Mesendoderm (in vitro differentiated cells): ENCODE results near the gene PLEKHG4B.

Experiments used
- DNase-seq: peaks from one replicate; pipeline ENCODE4 v3.0.0; 2013
- H2AK5ac ChIP-seq: 2 replicates; pipeline ENCODE4 v1.6.1; 2013; ENCODE audit warnings: low read length, inconsistent platforms
- H2BK120ac ChIP-seq: 2 replicates; pipeline ENCODE4 v1.6.1; 2013; ENCODE audit warnings: low read depth, mild to moderate bottlenecking, low read length, moderate library complexity, mixed read lengths
- H2BK15ac ChIP-seq: replicated peaks from 2 replicates; pipeline ENCODE4 v1.6.1; 2013; ENCODE audit warnings: low read depth, mild to moderate bottlenecking, moderate library complexity
- H2BK5ac ChIP-seq: 2 replicates; pipeline ENCODE4 v1.6.1; 2013; ENCODE audit warnings: low read length, inconsistent platforms
- H3K18ac ChIP-seq: 2 replicates; pipeline ENCODE4 v1.6.1; 2013; ENCODE audit warnings: mild to moderate bottlenecking, low read length, mixed read lengths
- H3K23ac ChIP-seq: one replicate; pipeline ENCODE4 v1.6.1; 2013; ENCODE audit warnings: low read length
- H3K27ac ChIP-seq: 2 replicates; pipeline ENCODE4 v1.5.1; 2013; ENCODE audit warnings: low read depth, mild to moderate bottlenecking, inconsistent platforms, low read length, moderate library complexity
- H3K27me3 ChIP-seq: 2 replicates; pipeline ENCODE4 v1.6.1; 2013; ENCODE audit warnings: low read length, control low read depth, mild to moderate bottlenecking, inconsistent platforms; ENCODE audit not compliant: insufficient read depth, poor library complexity
- H3K36me3 ChIP-seq: 2 replicates; pipeline ENCODE4 v1.6.1; 2013; ENCODE audit warnings: low read length, inconsistent platforms; ENCODE audit not compliant: control insufficient read depth, insufficient read depth
- H3K4ac ChIP-seq: one replicate; pipeline ENCODE4 v1.6.1; 2013; ENCODE audit warnings: low read depth, mild to moderate bottlenecking, low read length, moderate library complexity
- H3K4me1 ChIP-seq: 2 replicates; pipeline ENCODE4 v1.6.1; 2013; ENCODE audit warnings: low read depth, low read length, inconsistent platforms; ENCODE audit not compliant: control insufficient read depth
- H3K4me2 ChIP-seq: 2 replicates; pipeline ENCODE4 v1.6.1; 2013; ENCODE audit warnings: low read length
- H3K4me3 ChIP-seq: 2 replicates; pipeline ENCODE4 v1.5.1; 2013; ENCODE audit warnings: mild to moderate bottlenecking, low read length
- H3K56ac ChIP-seq: one replicate; pipeline ENCODE4 v1.6.1; 2013; ENCODE audit warnings: low read length
- H3K79me1 ChIP-seq: 2 replicates; pipeline ENCODE4 v1.6.1; 2013; ENCODE audit warnings: low read length, inconsistent platforms
- H3K79me2 ChIP-seq: 2 replicates; pipeline ENCODE4 v1.6.1; 2013; ENCODE audit warnings: mild to moderate bottlenecking, low read length; ENCODE audit not compliant: control insufficient read depth, insufficient read depth
- H3K9ac ChIP-seq: 2 replicates; pipeline ENCODE4 v1.6.1; 2013; ENCODE audit warnings: low read length, inconsistent platforms
- H4K5ac ChIP-seq: one replicate; pipeline ENCODE4 v1.6.1; 2013; ENCODE audit warnings: low read length
- H4K8ac ChIP-seq: one replicate; pipeline ENCODE4 v1.6.1; 2013; ENCODE audit warnings: low read depth, mild to moderate bottlenecking, control low read depth, low read length, moderate library complexity
- WGBS: extraction: QIAGEN DNeasy Blood & Tissue Kit; methylation state at CpG from one replicate; pipeline ENCODE4 v1.1.7; 2013; ENCODE audit warnings: low lambda C conversion rate, missing lambda C conversion rate; ENCODE audit not compliant: insufficient coverage; ENCODE audit errors: extremely low coverage; 5-methylcytosine and 5-hydroxymethylcytosine counted together

Gene PLEKHG4B

GRCh38 chr5:192970-193831 is 101.2 kb downstream of the PLEKHG4B start:
- no peak overlapping the region for H2BK5ac ChIP-seq
- no peaks in the 10 kb centered on the region for H3K79me2 ChIP-seq
- no peak overlapping the region for H3K4ac ChIP-seq
- H3K4me2 ChIP-seq: no peak overlapping the region
- no peaks in the 10 kb centered on the region for H3K36me3 ChIP-seq
- H3K56ac ChIP-seq: no peak overlapping the region
- no peak for DNase-seq
- no peak overlapping the region for H2BK15ac ChIP-seq
- H3K27me3 ChIP-seq: no peaks in the 10 kb centered on the region
- no peak overlapping the region for H3K23ac ChIP-seq
- H3K4me3 ChIP-seq: no peak overlapping the region
- H4K5ac ChIP-seq: no peak overlapping the region
- no peaks in the 10 kb centered on the region for H3K4me1 ChIP-seq
- H3K18ac ChIP-seq: no peak overlapping the region
- no peak overlapping the region for H3K27ac ChIP-seq
- no peak overlapping the region for H4K8ac ChIP-seq
- H3K9ac ChIP-seq: no peak overlapping the region
- H3K79me1 ChIP-seq: no peaks in the 10 kb centered on the region
- no CpG with 5 or more reads among the region's 17 CpGs for WGBS
- no peak overlapping the region for H2AK5ac ChIP-seq
- H2BK120ac ChIP-seq: no peak overlapping the region

- DNase-seq: no peak
- no peak overlapping the region for H3K56ac ChIP-seq
- H3K79me1 ChIP-seq: no peaks in the 10 kb centered on the region
- no peak overlapping the region for H3K18ac ChIP-seq
- H2BK5ac ChIP-seq: no peak overlapping the region
- H2BK120ac ChIP-seq: no peak overlapping the region
- H3K27ac ChIP-seq: no peak overlapping the region
- H3K4ac ChIP-seq: no peak overlapping the region
- no peaks in the 10 kb centered on the region for H3K4me1 ChIP-seq
- no peaks in the 10 kb centered on the region for H3K27me3 ChIP-seq
- no CpG with 5 or more reads among the region's 15 CpGs for WGBS
- no peak overlapping the region for H3K9ac ChIP-seq
- H3K36me3 ChIP-seq: no peaks in the 10 kb centered on the region
- no peak overlapping the region for H2AK5ac ChIP-seq
- no peak overlapping the region for H3K23ac ChIP-seq
- no peaks in the 10 kb centered on the region for H3K79me2 ChIP-seq
- no peak overlapping the region for H3K4me2 ChIP-seq
- no peak overlapping the region for H4K5ac ChIP-seq
- H4K8ac ChIP-seq: no peak overlapping the region
- no peak overlapping the region for H3K4me3 ChIP-seq
- no peak overlapping the region for H2BK15ac ChIP-seq
Measured at GRCh38 chr5:194102-194501, 102.1 kb downstream of the PLEKHG4B start.

GRCh38 chr5:194603-195209 is 102.7 kb downstream of the PLEKHG4B start:
- Histone ChIP-seq H2BK5ac (no peak overlapping the region), H3K36me3 (no peaks in the 10 kb centered on the region), H3K79me1 (no peaks in the 10 kb centered on the region), H3K23ac (no peak overlapping the region), H4K8ac (no peak overlapping the region), H3K4ac (no peak overlapping the region), H2BK120ac (no peak overlapping the region), H3K27ac (no peak overlapping the region), H2AK5ac (no peak overlapping the region), H3K79me2 (no peaks in the 10 kb centered on the region), H3K18ac (no peak overlapping the region), H2BK15ac (no peak overlapping the region), H3K4me2 (no peak overlapping the region), H3K56ac (no peak overlapping the region), H3K4me1 (no peaks in the 10 kb centered on the region), H3K27me3 (no peaks in the 10 kb centered on the region), H3K4me3 (no peak overlapping the region), H3K9ac (no peak overlapping the region), H4K5ac (no peak overlapping the region)
- no peak for DNase-seq
- WGBS: no CpG with 5 or more reads among the region's 36 CpGs

- Histone ChIP-seq H2BK15ac (no peak overlapping the region), H3K4me1 (no peaks in the 10 kb centered on the region), H2BK5ac (no peak overlapping the region), H3K56ac (no peak overlapping the region), H3K36me3 (no peaks in the 10 kb centered on the region), H3K4ac (no peak overlapping the region), H3K79me2 (no peaks in the 10 kb centered on the region), H3K4me2 (no peak overlapping the region), H3K9ac (no peak overlapping the region), H2AK5ac (no peak overlapping the region), H3K23ac (no peak overlapping the region), H3K27me3 (no peaks in the 10 kb centered on the region), H4K8ac (no peak overlapping the region), H3K27ac (no peak overlapping the region), H3K4me3 (no peak overlapping the region), H3K79me1 (no peaks in the 10 kb centered on the region), H3K18ac (no peak overlapping the region), H4K5ac (no peak overlapping the region), H2BK120ac (no peak overlapping the region)
- WGBS: no CpG with 5 or more reads among the region's 33 CpGs
- peak; percentile 19 for DNase-seq
Measured at GRCh38 chr5:195401-196160, 103.6 kb downstream of the PLEKHG4B start.

- Histone ChIP-seq H3K18ac (no peak overlapping the region), H3K23ac (no peak overlapping the region), H3K4me3 (no peak overlapping the region), H3K56ac (no peak overlapping the region), H3K27me3 (no peaks in the 10 kb centered on the region), H2BK15ac (no peak overlapping the region), H2AK5ac (no peak overlapping the region), H3K9ac (no peak overlapping the region), H4K5ac (no peak overlapping the region), H3K79me2 (no peaks in the 10 kb centered on the region), H3K4me1 (no peaks in the 10 kb centered on the region), H3K36me3 (no peaks in the 10 kb centered on the region), H2BK5ac (no peak overlapping the region), H2BK120ac (no peak overlapping the region), H3K4ac (no peak overlapping the region), H3K79me1 (no peaks in the 10 kb centered on the region), H3K4me2 (no peak overlapping the region), H4K8ac (no peak overlapping the region), H3K27ac (no peak overlapping the region)
- DNase-seq: no peak
- WGBS: no CpG with 5 or more reads among the region's 10 CpGs
Measured at GRCh38 chr5:196350-196749, 104.4 kb downstream of the PLEKHG4B start.
